ENCODE results near the gene DUSP10.

The DUSP10 gene

GRCh38 chr1:221708076-221708571 is 33.8 kb downstream of the DUSP10 start:
- no peak for TF ChIP-seq CTCF (IDR thresholded peaks at IDR 0.05; ENCODE audit: extremely low read depth, insufficient read depth, missing control alignments)
- peak; percentile 63 for DNase-seq (ENCODE audit: low spot score)
- in situ Hi-C loops (cut with MboI; ENCODE audit: low pct_unique_long_range_greater_than_20kb, low sequenced_read_pairs, unreplicated experiment), result no loop called here

GRCh38 chr1:221706876-221707582 is 34.9 kb downstream of the DUSP10 start:
- DNase-seq (ENCODE audit: low spot score), result no peak
- in situ Hi-C loops (cut with MboI; ENCODE audit: low pct_unique_long_range_greater_than_20kb, low sequenced_read_pairs, unreplicated experiment), result no loop called here
- TF ChIP-seq CTCF (IDR thresholded peaks at IDR 0.05; ENCODE audit: extremely low read depth, insufficient read depth, missing control alignments), result no peak

- no peak for DNase-seq (ENCODE audit: low spot score)
- TF ChIP-seq CTCF (IDR thresholded peaks at IDR 0.05; ENCODE audit: extremely low read depth, insufficient read depth, missing control alignments), result no peak
- in situ Hi-C loops (cut with MboI; ENCODE audit: low pct_unique_long_range_greater_than_20kb, low sequenced_read_pairs, unreplicated experiment), result no loop called here
Measured at GRCh38 chr1:221706191-221706590, 35.7 kb downstream of the DUSP10 start.

GRCh38 chr1:221704306-221704705 is 37.6 kb downstream of the DUSP10 start:
- DNase-seq (ENCODE audit: low spot score), result no peak
- no peak for TF ChIP-seq CTCF (IDR thresholded peaks at IDR 0.05; ENCODE audit: extremely low read depth, insufficient read depth, missing control alignments)
- in situ Hi-C loops (cut with MboI; ENCODE audit: low pct_unique_long_range_greater_than_20kb, low sequenced_read_pairs, unreplicated experiment), result no loop called here

- no peak for TF ChIP-seq CTCF (IDR thresholded peaks at IDR 0.05; ENCODE audit: extremely low read depth, insufficient read depth, missing control alignments)
- in situ Hi-C loops (cut with MboI; ENCODE audit: low pct_unique_long_range_greater_than_20kb, low sequenced_read_pairs, unreplicated experiment), result no loop called here
- no peak for DNase-seq (ENCODE audit: low spot score)
Measured at GRCh38 chr1:221701570-221702186, 40.2 kb downstream of the DUSP10 start.

- no peak for TF ChIP-seq CTCF (IDR thresholded peaks at IDR 0.05; ENCODE audit: extremely low read depth, insufficient read depth, missing control alignments)
- in situ Hi-C loops (cut with MboI; ENCODE audit: low pct_unique_long_range_greater_than_20kb, low sequenced_read_pairs, unreplicated experiment), result no loop called here
- no peak for DNase-seq (ENCODE audit: low spot score)
Measured at GRCh38 chr1:221700948-221701347, 40.9 kb downstream of the DUSP10 start.
